Activated T-cell treated with anti-CD3 and anti-CD28 coated beads, Interleukin-2, amount 50 U/mL, for 1 hour (primary cell): ENCODE results near the gene LGALS3.

ENCODE experiments used
- DNase-seq: peaks from one replicate; pipeline ENCODE4 v3.0.0-alpha.2; 2020

LGALS3 gene

DNA sequence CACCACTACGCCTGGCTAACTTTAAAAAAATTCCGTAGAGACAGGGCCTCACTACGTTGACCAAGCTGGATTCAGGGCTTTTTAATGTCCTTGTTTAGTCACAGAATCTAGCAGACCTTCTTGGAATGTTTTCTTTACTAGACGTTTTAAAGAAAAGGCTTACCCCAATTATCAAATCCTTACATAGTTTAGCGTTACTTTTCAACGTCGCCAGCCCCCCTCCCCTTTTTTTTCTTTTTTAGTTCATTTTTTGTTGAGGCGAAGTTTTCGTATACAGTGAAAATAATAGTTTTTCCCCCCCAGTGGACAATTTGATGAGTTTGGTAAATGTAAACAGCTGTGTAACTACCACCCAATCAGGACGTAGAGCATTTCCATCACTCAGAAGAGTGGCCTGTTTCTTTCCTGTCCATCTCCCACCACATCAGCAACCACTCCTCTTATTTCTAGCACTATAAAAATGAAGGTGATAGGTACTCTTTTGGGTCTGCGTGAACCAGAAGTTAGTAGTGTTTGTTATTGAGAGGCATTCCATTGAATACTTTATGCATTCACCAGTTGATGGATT lies 63.1 kb downstream of the LGALS3 start:
- no peak for DNase-seq

GRCh38 chr14:55194656-55195355 lies 65.8 kb downstream of the LGALS3 start:
- DNase-seq = no peak
